Sigmoid colon (tissue), 4 donors: ENCODE measurements around the gene ASAP3.

Experiments
- EP300 ChIP-seq, 4 donors: sonication (generic); formaldehyde crosslinking; IDR thresholded peaks; one replicate each; pipeline ENCODE4 v1.6.1; 2017; ENCODE audit warnings: antibody characterized with exemption in 4 of 4
- POLR2A ChIP-seq, 2 donors: fragments of 450-650 bp; IDR thresholded peaks; one replicate each; pipeline ENCODE4 v1.6.1; 2016; ENCODE audit warnings: antibody characterized with exemption in 2 of 2, mild to moderate bottlenecking in 2 of 2, moderate library complexity in 2 of 2
- POLR2AphosphoS5 ChIP-seq, 4 donors: sonication (generic); formaldehyde crosslinking; IDR thresholded peaks; one replicate each; pipeline ENCODE4 v1.6.1; 2017; ENCODE audit warnings: antibody characterized with exemption in 4 of 4
- TF ChIP-seq, protein P1 (sequence below), 4 experiments: fragments of 450-650 bp in 3 of 4; fragments of 200-600 bp in 1 of 4; IDR thresholded peaks; one replicate each; pipeline ENCODE4 v1.5.1; 2016 to 2019; ENCODE audit warnings: antibody characterized with exemption in 4 of 4, mild to moderate bottlenecking in 3 of 4, moderate library complexity in 2 of 4

DNA sequence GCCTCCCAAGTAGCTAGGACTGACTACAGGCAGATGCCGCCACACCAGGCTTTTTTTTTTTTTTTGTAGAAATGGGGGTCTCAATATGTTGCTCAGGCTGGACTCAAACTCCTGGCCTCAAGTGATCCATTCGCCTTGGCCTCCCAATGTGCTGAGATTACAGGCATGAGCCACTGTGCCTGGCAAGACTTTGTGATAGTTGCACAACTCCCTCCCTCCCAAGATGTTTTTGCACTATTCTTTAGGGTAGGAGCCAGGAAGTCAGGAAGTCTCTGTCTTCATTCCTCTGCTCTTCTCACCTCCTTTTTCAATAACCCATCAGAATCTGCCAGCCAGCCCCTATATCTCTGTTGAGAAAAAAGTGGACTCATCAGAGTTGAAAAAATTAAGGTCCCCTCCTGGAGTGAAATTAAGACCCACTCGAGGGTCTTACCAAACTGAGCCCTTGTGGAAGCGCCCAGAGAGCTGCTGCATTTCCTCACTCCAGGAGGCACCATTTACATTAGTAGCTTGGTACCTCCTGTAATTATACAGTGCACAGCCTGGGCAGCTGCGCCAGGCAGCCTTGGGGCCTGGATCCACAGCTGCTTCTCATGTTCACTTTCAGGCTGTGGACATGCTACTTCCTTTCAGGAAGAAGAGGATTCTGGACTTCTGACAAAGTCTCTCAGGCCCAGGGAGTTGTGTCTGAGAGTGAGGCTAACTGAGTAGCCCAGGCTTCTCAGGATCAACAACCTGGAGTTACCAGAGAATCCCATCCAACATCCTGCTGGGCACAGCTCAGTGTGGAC is 83.5 kb downstream of the ASAP3 start:
- TF ChIP-seq, protein P1, sequence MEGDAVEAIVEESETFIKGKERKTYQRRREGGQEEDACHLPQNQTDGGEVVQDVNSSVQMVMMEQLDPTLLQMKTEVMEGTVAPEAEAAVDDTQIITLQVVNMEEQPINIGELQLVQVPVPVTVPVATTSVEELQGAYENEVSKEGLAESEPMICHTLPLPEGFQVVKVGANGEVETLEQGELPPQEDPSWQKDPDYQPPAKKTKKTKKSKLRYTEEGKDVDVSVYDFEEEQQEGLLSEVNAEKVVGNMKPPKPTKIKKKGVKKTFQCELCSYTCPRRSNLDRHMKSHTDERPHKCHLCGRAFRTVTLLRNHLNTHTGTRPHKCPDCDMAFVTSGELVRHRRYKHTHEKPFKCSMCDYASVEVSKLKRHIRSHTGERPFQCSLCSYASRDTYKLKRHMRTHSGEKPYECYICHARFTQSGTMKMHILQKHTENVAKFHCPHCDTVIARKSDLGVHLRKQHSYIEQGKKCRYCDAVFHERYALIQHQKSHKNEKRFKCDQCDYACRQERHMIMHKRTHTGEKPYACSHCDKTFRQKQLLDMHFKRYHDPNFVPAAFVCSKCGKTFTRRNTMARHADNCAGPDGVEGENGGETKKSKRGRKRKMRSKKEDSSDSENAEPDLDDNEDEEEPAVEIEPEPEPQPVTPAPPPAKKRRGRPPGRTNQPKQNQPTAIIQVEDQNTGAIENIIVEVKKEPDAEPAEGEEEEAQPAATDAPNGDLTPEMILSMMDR (IDR thresholded peaks at IDR 0.05) = no peak
- TF ChIP-seq POLR2A (IDR thresholded peaks at IDR 0.05) (no peak), POLR2AphosphoS5 (IDR thresholded peaks at IDR 0.05) (no peak), EP300 (IDR thresholded peaks at IDR 0.05) (no peak)
